ENCODE results near the gene PLD4.

GRCh38 chr14:104891664-104892530 is 32.8 kb upstream of the PLD4 start:
- TF ChIP-seq ZNF396 (CRISPR knock-in tag; IDR thresholded peaks at IDR 0.05; ENCODE audit: borderline replicate concordance) (no peak), ZNF416 (CRISPR knock-in tag; IDR thresholded peaks at IDR 0.05) (no peak), ZNF263 (CRISPR knock-in tag; IDR thresholded peaks at IDR 0.05; ENCODE audit: low read depth) (no peak), ZNF512 (CRISPR knock-in tag; IDR thresholded peaks at IDR 0.05; ENCODE audit: borderline replicate concordance) (no peak), CTCF (IDR thresholded peaks at IDR 0.05) (no peak), NFE2L1 (CRISPR knock-in tag; IDR thresholded peaks at IDR 0.05) (no peak), ZNF423 (CRISPR knock-in tag; IDR thresholded peaks at IDR 0.05) (no peak), NR3C1 (CRISPR knock-in tag; conservative IDR thresholded peaks at IDR 0.05; ENCODE audit: low read depth) (no peak), HMGA2 (CRISPR knock-in tag; IDR thresholded peaks at IDR 0.05) (no peak), ATF2 (CRISPR knock-in tag; IDR thresholded peaks at IDR 0.05; ENCODE audit: borderline replicate concordance, low read depth) (no peak)

Data from WTC11 (cell line).